ENCODE results near the gene CCDC68.
"Not testable (repeated sequence)": the region's sequence is repeated elsewhere in the genome, so short reads cannot be mapped to it uniquely, and the experiment has no call there.

CCDC68 gene

DNA sequence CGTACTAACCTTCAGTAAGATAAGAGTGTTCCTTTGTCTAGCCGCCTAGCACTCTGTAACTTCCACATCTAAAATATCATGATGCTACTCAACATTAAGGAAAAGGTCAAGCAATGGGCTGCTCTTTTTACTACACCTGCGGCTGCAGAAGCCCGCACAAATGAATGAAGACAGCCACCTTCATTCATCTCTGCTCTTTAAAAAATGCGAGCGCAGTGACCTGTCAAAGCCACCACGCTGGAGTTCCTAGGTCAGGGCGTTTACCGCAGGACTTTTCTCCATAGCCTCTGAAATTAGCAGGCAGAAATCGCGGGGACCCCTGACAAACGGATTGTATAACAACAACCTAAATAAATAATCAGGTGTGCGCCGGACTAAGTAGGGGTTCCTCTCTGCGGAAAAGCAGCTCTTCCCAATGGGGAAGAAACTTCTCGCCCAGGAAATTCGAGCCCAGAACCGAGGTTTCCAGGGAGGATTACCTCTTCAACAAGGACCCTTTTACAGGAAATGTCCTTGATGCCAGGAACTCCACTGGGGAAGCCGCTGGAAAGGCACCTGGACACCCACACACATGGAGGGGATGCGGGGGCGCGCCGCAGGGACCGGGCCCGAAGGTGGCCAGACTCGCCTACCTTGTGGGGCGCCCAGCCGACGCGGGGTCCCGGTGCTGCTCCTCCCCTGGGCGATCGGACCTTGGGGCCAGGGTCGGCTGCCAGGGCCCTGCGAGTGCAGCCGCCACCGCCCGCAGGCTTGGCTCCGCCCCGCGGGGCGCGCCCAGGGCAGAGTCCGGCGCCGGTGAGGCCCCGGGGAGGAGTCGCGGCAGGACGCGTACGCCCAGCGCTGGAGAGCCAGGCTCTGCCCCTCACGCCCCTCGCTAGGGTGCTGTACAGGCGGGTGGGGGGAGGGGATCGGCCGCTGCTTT lies at the start of gene CCDC68:
CCDC68 (minus strand) TSS at position 758 of the 922 bp plus-strand sequence. CDS start 16,670 bp downstream, outside the sequence.
- no peak for DNase-seq

- DNase-seq = no peak
These were observed 48.3 kb upstream of the CCDC68 start for GRCh38 chr18:55007602-55008001.

DNA sequence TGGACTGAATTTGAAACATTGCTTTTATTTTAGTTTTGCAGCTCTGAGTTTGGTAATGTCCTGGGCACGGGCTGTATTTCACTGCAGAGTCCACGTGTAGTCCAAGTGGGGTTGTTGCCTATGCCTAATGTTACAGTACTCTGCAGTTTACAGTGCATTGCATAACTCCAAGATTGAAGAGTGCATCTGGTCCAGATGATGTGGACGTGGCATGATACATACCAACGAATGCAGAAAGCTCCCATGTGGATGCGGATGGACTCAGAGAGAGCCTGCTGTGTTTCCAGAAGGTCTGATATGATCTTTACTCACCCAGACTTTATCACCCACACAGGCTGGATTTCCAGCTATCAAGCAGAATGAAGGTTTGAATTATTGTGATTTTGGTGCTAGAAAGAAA lies 44.4 kb upstream of the CCDC68 start:
- DNase-seq = no peak

DNA sequence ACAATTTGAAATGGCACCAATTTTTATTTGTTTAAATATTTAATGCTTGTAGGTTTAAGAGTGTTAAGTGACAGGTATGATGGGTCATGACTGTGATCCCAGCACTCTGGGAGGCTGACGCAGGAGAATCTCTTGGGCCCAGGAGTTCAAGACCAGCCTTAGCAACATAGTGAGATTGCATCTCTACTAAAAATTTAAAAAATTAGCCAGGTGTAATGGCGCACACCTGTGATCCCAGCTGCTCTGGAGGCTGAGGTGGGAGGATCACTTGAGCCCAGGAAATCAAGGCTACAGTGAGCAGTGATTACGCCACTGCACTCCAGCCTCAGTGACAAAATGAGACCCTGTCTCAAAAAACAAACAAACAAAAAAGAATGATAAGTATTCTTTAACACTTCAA lies 43.0 kb upstream of the CCDC68 start:
- DNase-seq = no peak

- no peak for DNase-seq
These were observed 42.2 kb upstream of the CCDC68 start for GRCh38 chr18:55001394-55002024.

- DNase-seq = no peak
These were observed 41.3 kb upstream of the CCDC68 start for GRCh38 chr18:55000529-55000928.

- no peak for DNase-seq
These were observed 39.8 kb upstream of the CCDC68 start for GRCh38 chr18:54999016-54999415.

DNA sequence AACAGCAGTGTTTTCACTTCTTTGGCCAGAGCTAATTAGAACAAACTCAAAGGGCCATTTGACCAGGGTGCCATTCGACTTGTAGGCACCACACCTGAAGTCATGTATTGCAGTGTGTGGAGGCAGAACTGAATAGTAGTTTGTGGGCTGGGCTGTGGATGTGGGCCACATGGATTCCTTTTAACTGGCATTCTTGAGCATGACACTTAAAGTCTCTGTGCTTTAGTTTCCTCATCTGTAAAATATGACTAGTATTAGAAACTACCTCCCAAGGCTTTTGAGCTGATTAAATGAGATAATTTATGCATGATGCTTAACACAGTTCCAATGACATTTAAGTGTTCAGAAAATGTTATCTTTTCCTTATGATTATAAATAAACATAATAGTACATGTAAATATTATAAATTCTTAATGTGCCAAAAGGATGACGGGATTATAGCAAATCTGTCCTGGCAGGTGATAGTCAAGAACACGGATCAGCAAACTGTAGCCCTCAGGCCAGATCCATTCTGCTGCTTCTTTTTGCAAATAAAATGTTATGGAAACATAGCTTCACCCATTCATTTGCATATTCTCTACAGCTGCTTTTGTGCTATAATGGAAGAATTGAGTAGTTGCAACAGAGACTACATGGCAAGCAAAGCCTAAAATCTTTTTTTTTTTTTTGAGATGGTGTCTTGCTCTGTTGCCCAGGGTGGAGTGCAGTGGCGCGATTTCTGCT lies 36.3 kb upstream of the CCDC68 start:
- no peak for DNase-seq

DNA sequence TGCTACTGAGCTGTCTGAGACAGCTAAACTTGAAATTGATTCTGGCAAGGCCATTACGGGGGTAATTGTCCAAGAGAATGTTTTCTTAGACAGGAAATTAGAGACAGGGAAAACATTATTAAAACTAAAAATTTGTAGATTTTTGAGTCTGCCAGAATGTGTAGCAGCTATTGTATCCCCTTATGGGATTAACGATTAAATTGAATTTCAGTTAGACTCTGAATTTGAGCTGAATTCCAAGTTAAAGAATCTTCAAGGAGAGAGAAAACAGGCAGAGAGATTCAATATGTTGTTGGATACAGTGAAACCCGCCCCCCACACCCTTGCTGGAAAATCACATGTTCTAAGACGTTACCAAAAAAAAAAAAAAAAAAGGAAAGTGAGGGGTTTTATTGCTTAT lies 32.7 kb upstream of the CCDC68 start:
- DNase-seq = no peak

DNA sequence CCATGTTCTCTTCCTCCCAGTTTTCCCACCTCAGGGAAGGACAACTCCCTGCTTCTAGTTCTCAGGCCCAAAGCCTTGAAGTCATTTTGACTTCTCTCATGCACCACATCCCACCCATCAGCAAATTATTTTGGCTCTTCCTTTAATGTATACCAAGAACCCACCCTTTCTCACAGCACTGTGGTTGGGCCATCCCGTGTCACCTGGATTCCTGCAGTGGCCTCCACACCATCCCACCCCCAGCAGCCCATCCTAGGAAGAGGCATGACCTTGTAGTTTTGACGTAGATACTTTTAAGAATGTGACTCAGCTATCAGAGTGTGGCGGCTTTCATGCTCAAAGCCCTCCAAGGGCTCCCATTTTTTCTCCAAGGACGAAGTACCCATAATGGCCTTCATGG lies 25.6 kb upstream of the CCDC68 start:
- no peak for DNase-seq

- DNase-seq = no peak
These were observed 24.5 kb upstream of the CCDC68 start for GRCh38 chr18:54983791-54984190.

DNA sequence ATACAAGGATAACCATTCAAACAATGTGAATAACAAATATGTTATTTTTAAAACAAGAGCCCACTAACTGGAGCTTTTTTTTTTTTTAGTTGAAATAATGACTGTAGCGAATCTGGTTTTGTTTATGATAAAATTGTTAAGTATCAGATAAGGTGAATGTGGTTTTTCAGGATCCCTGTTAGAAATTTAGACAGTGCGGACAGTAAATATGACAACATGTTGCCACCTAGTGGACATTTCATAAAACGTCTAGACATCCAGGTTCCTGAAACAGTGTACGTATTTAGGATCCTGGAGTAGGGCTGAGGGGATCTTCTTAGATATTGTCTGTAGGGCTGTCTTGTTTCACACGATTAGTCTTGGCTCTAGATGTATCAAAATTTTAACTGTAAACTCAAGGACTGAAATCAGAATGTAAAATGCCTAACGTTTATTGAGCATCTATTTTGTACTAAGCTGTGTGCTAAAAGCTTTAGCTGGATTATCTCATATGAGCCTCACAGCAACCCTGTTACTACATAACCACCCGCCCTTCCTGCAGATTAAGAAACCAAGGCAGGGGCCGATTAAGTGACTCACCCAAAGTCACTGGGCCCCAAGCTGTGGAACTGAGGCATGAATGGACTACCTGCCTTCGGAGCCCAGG lies 23.9 kb upstream of the CCDC68 start:
- DNase-seq = peak; percentile 2

DNA sequence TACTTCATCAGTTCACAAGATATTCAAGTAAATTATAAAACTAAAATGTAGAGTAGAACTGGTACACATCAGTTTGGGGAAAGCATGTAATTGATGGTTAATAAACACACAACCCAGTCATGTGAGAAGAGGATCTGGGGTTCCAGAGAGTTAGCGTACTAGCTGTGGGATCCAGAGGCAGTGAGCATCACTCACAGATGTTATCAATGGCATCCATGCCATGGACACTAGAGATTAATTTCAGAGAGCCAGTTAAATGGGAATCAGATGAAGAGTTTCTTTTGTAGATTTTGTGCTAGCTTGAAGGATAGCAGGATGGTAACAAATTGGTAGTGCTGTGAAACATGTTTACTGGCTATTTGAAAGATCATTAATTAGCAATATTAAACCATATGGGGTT lies 21.8 kb upstream of the CCDC68 start:
- DNase-seq = no peak

GRCh38 chr18:54975598-54975997 lies 16.3 kb upstream of the CCDC68 start:
- DNase-seq = no peak

GRCh38 chr18:54973046-54973445 lies 13.8 kb upstream of the CCDC68 start:
- no peak for DNase-seq

GRCh38 chr18:54968807-54969206 lies 9.5 kb upstream of the CCDC68 start:
- no peak for DNase-seq

- DNase-seq = not testable (repeated sequence)
These were observed 9.0 kb upstream of the CCDC68 start for GRCh38 chr18:54968237-54968636.

GRCh38 chr18:54967786-54968185 lies 8.5 kb upstream of the CCDC68 start:
- no peak for DNase-seq

DNA sequence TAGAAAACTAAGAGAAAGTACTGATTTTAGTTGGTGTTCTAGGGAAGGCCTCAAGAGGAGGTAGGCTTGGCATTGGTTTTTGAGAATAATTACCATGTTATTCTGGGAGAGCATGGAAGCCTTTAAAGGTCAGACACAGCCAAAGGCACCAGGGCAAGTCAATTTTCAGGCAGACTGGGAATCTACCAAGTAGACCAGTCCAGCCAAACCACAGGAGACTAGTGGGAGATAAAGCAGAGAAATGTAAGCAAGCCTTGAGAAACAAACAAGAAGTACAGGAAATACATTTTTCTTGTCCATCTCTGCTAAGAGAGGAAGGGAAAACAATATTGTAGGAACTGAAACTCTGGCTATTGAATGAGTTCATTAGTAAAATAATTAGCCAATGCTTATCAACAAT lies 5.5 kb upstream of the CCDC68 start:
- no peak for DNase-seq

- no peak for DNase-seq
These were observed 3.8 kb upstream of the CCDC68 start for GRCh38 chr18:54962919-54963645.

- DNase-seq = no peak
These were observed 2.6 kb upstream of the CCDC68 start for GRCh38 chr18:54961868-54962267.

- no peak for DNase-seq
These were observed 1.8 kb upstream of the CCDC68 start for GRCh38 chr18:54961016-54961423.

Measured in NCI-H1436 (cell line).